Activated T-cell treated with anti-CD3 and anti-CD28 coated beads, Interleukin-2, amount 50 U/mL, for 24 hours (primary cell): Measurements from ENCODE around the gene TDG.

Source experiments
- DNase-seq: peaks from one replicate; pipeline ENCODE4 v3.0.0-alpha.2; 2020
- H3K27ac Mint-ChIP-seq: 2 replicates; pipeline ENCODE4 v1.8.0; 2020; ENCODE audit warnings: mild to moderate bottlenecking, mixed read lengths
- H3K27me3 Mint-ChIP-seq: 2 replicates; pipeline ENCODE4 v1.8.0; 2020; ENCODE audit warnings: mixed read lengths
- H3K36me3 Mint-ChIP-seq: 2 replicates; pipeline ENCODE4 v1.8.0; 2020; ENCODE audit warnings: low read depth, mixed read lengths
- H3K4me1 Mint-ChIP-seq: 2 replicates; pipeline ENCODE4 v1.8.0; 2020; ENCODE audit warnings: low read depth, mixed read lengths
- H3K4me3 Mint-ChIP-seq: 2 replicates; pipeline ENCODE4 v1.8.0; 2020; ENCODE audit warnings: mild to moderate bottlenecking, moderate library complexity, mixed read lengths
- H3K9me3 Mint-ChIP-seq: 2 replicates; pipeline ENCODE4 v1.8.0; 2020; ENCODE audit warnings: mixed read lengths

The TDG gene

DNA sequence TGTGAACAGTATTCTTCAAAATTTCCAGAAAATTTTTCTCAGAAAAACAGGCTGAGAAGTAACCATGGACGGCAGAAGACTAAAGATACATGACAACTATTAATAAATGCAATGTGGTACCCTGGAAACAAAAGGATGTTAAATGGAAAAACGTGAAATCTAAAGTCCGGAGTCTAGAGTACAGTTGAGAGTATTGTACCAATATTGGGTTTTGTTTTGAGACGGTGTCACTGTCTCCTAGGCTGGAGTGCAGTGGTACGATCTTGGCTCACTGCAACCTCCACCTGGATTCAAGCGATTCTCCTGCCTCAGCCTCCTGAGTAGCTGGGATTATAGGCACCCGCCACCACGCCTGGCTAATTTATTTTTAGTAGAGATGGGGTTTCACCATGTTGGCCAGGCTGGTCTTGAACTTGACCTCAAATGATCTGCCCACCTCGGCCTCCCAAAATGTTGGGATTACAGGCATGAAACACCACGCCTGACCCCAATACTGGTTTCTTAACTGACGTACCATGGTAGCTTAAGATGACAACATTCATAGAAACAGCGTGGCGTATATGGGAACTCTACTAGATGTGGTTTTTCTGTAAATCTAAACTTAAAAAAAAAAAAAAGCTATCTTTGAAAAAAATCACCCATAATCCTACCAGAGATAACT is 16.8 kb upstream of the TDG start:
- no peaks in the 10 kb centered on the region for H3K9me3 Mint-ChIP-seq
- DNase-seq: no peak
- H3K36me3 Mint-ChIP-seq: peaks cover 98% of the 10 kb centered on the region
- H3K4me3 Mint-ChIP-seq: no peak overlapping the region
- peaks cover 70% of the 10 kb centered on the region for H3K4me1 Mint-ChIP-seq
- H3K27ac Mint-ChIP-seq: peak overlapping the region; percentile 26
- H3K27me3 Mint-ChIP-seq: no peaks in the 10 kb centered on the region

- Mint-ChIP-seq H3K4me1 (peaks cover 67% of the 10 kb centered on the region), H3K4me3 (no peak overlapping the region), H3K36me3 (peaks cover 92% of the 10 kb centered on the region)
These were observed 13.2 kb upstream of the TDG start for GRCh38 chr12:103952497-103952896.

GRCh38 chr12:103955811-103956508 is 9.7 kb upstream of the TDG start:
- H3K4me1 Mint-ChIP-seq: peaks cover 50% of the 10 kb centered on the region
- H3K36me3 Mint-ChIP-seq: peaks cover 58% of the 10 kb centered on the region
- H3K9me3 Mint-ChIP-seq: no peaks in the 10 kb centered on the region
- DNase-seq: peak; percentile 44
- no peaks in the 10 kb centered on the region for H3K27me3 Mint-ChIP-seq
- H3K27ac Mint-ChIP-seq: peak overlapping the region; percentile 98
- peak overlapping the region; percentile 99 for H3K4me3 Mint-ChIP-seq

More at GRCh38 chr12:103952497-103952896, 13.2 kb upstream of the TDG start:
- DNase-seq: no peak
- H3K9me3 Mint-ChIP-seq: no peaks in the 10 kb centered on the region
- peak overlapping the region; percentile 88 for H3K27ac Mint-ChIP-seq
- H3K27me3 Mint-ChIP-seq: no peaks in the 10 kb centered on the region

DNA sequence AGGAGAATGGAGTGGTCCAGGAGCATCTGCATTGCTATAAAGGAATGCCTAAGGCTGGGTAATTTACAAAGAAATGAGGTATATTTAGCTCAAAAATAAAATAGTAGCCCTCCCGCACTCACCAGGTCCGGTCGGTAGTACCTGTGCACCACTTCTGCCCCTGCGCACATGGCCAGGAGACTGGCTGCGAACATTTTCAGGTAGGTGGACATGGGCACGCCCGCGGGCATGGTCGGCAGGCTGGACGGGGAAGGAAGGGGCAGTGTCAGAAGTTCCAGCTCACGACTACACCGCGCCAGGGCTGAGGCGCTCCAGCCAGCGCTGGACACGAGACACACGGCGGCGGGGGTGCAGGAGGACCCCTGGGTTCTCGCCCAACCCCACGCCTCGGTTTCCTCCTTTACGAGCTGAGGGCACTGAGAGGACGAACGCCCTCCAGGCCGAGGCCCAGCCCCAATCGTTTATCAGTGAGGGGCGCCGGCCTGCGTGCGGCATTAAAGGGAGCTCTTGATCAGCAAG is 9.1 kb upstream of the TDG start:
- H3K4me3 Mint-ChIP-seq: peak overlapping the region; percentile 99
- no peaks in the 10 kb centered on the region for H3K27me3 Mint-ChIP-seq
- peaks cover 53% of the 10 kb centered on the region for H3K36me3 Mint-ChIP-seq
- no peak for DNase-seq
- peak overlapping the region; percentile 98 for H3K27ac Mint-ChIP-seq
- H3K9me3 Mint-ChIP-seq: no peaks in the 10 kb centered on the region
- H3K4me1 Mint-ChIP-seq: peaks cover 48% of the 10 kb centered on the region

- Mint-ChIP-seq H3K36me3 (peaks cover 43% of the 10 kb centered on the region), H3K4me1 (peaks cover 42% of the 10 kb centered on the region), H3K4me3 (peak overlapping the region; percentile 99), H3K9me3 (no peaks in the 10 kb centered on the region), H3K27ac (peak overlapping the region; percentile 98), H3K27me3 (no peaks in the 10 kb centered on the region)
- DNase-seq: no peak
These were observed 7.7 kb upstream of the TDG start for GRCh38 chr12:103957865-103958388.

DNA sequence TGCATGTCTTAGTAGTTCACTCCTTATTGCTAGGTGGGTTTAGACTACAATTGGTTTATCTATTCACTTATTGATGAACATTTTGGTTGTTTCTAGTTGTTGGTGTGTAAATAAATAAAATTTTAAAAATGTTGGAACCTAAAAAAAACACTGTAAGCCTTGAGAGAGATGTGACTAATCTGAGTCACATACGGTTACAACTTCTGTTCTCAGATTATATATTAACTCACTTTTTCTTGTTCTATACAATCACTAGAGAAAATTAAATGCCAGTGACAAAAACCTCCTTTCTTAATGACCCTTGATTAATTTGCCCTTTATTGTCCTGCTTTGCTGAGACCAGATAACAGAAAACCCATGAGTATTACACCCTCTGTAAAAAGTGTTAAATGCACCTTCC is 7.1 kb upstream of the TDG start:
- DNase-seq: no peak
- Mint-ChIP-seq H3K9me3 (no peaks in the 10 kb centered on the region), H3K4me3 (peak overlapping the region; percentile 18), H3K27ac (no peak overlapping the region), H3K27me3 (no peaks in the 10 kb centered on the region), H3K36me3 (peaks cover 40% of the 10 kb centered on the region), H3K4me1 (peaks cover 39% of the 10 kb centered on the region)

DNA sequence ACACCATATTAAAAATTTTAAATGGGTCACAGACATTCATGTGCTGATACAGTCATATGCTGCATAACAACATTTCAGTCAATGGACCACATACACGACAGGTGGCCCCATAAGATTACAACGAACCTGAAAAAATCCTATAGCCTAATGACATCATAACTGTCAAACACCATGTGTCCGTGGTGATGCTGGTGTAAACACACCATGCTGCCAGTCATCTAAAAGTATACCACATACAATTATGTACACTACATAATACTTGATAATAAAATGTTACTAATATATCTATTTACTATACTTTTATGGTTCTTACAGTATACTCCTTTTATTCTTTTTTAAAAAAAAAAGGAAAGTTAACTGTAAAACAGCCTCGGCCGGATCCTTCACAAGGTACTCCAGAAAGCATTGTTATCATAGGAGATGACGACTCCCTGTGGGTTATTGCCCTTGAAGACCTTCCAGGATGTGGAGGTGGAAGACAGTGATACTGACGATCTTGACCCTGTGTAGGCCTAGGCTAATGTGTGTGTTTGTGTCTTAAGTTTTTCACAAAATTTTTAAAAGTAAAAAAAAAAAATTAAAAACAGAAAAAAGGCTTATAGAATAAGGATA is 5.0 kb upstream of the TDG start:
- Mint-ChIP-seq H3K4me1 (peaks cover 33% of the 10 kb centered on the region), H3K9me3 (no peaks in the 10 kb centered on the region), H3K27me3 (no peaks in the 10 kb centered on the region), H3K4me3 (no peak overlapping the region), H3K27ac (no peak overlapping the region), H3K36me3 (peaks cover 40% of the 10 kb centered on the region)
- no peak for DNase-seq

DNA sequence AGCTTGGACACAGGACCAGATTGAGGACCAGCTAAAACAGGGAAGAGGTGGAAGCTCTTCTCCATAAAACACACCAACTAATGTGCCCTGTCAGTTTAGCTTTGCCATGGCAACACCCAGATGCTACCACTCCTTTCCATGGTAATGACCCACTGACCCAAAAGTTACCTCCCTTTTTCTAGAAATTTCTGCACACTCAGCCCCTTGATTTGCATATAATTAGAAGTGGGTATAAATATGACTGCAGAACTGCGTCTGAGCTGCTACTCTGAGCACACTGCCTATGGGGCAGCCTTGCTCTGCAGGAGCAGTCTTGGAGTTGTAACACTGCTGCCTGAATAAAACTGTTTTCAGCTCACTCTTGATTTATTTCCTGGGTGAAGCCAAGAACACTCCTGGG is 3.2 kb upstream of the TDG start:
- no peaks in the 10 kb centered on the region for H3K27me3 Mint-ChIP-seq
- peak overlapping the region; percentile 72 for H3K27ac Mint-ChIP-seq
- no peaks in the 10 kb centered on the region for H3K9me3 Mint-ChIP-seq
- peaks cover 37% of the 10 kb centered on the region for H3K4me1 Mint-ChIP-seq
- no peak for DNase-seq
- H3K36me3 Mint-ChIP-seq: peaks cover 41% of the 10 kb centered on the region
- H3K4me3 Mint-ChIP-seq: no peak overlapping the region

GRCh38 chr12:103964805-103965204 is 867 bp upstream of the TDG start:
- H3K36me3 Mint-ChIP-seq: peaks cover 64% of the 10 kb centered on the region
- no peaks in the 10 kb centered on the region for H3K27me3 Mint-ChIP-seq

GRCh38 chr12:103965255-103965589 is 450 bp upstream of the TDG start:
- no peak for DNase-seq
- Mint-ChIP-seq H3K27ac (peak overlapping the region; percentile 99), H3K27me3 (no peaks in the 10 kb centered on the region), H3K9me3 (no peaks in the 10 kb centered on the region), H3K36me3 (peaks cover 68% of the 10 kb centered on the region), H3K4me1 (peaks cover 59% of the 10 kb centered on the region), H3K4me3 (peak overlapping the region; percentile 98)

More at GRCh38 chr12:103964805-103965204, 867 bp upstream of the TDG start:
- Mint-ChIP-seq H3K4me3 (peak overlapping the region; percentile 98), H3K4me1 (peaks cover 55% of the 10 kb centered on the region), H3K27ac (peak overlapping the region; percentile 99), H3K9me3 (no peaks in the 10 kb centered on the region)
- no peak for DNase-seq

GRCh38 chr12:103966736-103967135 is 1.1 kb downstream of the TDG start:
- no peaks in the 10 kb centered on the region for H3K9me3 Mint-ChIP-seq
- no peaks in the 10 kb centered on the region for H3K27me3 Mint-ChIP-seq
- no peak for DNase-seq
- peaks cover 80% of the 10 kb centered on the region for H3K36me3 Mint-ChIP-seq
- peak overlapping the region; percentile 98 for H3K4me3 Mint-ChIP-seq
- H3K27ac Mint-ChIP-seq: peak overlapping the region; percentile 99
- H3K4me1 Mint-ChIP-seq: peaks cover 68% of the 10 kb centered on the region

DNA sequence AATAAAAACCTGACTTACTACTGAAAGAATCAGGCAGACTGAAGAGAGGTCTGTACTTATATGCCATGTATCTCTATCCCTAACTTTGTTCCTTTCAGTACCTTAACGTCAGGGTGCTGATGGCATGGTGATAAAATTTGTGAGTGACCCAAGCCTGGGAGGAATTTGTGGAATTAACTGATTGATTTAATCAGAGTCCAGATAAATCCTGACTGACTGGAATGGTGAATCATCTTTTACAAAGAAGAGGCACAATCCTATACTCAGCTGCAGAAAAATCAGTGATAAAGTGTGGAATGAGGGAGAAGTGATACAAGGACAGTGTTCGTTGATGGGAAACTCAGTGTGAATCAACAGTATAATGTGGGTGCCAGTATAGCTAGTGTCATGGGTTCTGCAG is 3.7 kb downstream of the TDG start:
- no peak for DNase-seq
- no peaks in the 10 kb centered on the region for H3K27me3 Mint-ChIP-seq
- no peaks in the 10 kb centered on the region for H3K9me3 Mint-ChIP-seq
- H3K27ac Mint-ChIP-seq: peak overlapping the region; percentile 33
- H3K4me1 Mint-ChIP-seq: peaks cover 69% of the 10 kb centered on the region
- H3K4me3 Mint-ChIP-seq: no peak overlapping the region
- peaks cover 89% of the 10 kb centered on the region for H3K36me3 Mint-ChIP-seq

GRCh38 chr12:103973909-103974308 is 8.2 kb downstream of the TDG start:
- Mint-ChIP-seq H3K27ac (peak overlapping the region; percentile 66), H3K36me3 (peaks cover 86% of the 10 kb centered on the region), H3K27me3 (no peaks in the 10 kb centered on the region), H3K9me3 (no peaks in the 10 kb centered on the region), H3K4me3 (no peak overlapping the region), H3K4me1 (peaks cover 44% of the 10 kb centered on the region)
- DNase-seq: no peak

- Mint-ChIP-seq H3K9me3 (no peaks in the 10 kb centered on the region), H3K36me3 (peaks cover 85% of the 10 kb centered on the region), H3K27ac (peak overlapping the region; percentile 26), H3K27me3 (no peaks in the 10 kb centered on the region), H3K4me1 (peaks cover 31% of the 10 kb centered on the region), H3K4me3 (no peak overlapping the region)
- no peak for DNase-seq
These were observed 9.7 kb downstream of the TDG start for GRCh38 chr12:103975368-103975767.
